GM18951 (cell line): ENCODE results near the gene PRKCH.

Experiments used
- POLR2A ChIP-seq: IDR thresholded peaks from 4 replicates; pipeline ENCODE4 v1.6.1; 2011; ENCODE audit warnings: mild to moderate bottlenecking; ENCODE audit not compliant: insufficient read length, insufficient read depth; ENCODE audit errors: extremely low read depth
- in situ Hi-C: fragments of 300-500 bp; cut with MboI; formaldehyde crosslinking; loops from one replicate; pipeline ENCODE4 v1.12.0; 2022; ENCODE audit warnings: low sequenced_read_pairs, mixed read lengths, inconsistent platforms; ENCODE audit not compliant: unreplicated experiment

PRKCH gene

DNA sequence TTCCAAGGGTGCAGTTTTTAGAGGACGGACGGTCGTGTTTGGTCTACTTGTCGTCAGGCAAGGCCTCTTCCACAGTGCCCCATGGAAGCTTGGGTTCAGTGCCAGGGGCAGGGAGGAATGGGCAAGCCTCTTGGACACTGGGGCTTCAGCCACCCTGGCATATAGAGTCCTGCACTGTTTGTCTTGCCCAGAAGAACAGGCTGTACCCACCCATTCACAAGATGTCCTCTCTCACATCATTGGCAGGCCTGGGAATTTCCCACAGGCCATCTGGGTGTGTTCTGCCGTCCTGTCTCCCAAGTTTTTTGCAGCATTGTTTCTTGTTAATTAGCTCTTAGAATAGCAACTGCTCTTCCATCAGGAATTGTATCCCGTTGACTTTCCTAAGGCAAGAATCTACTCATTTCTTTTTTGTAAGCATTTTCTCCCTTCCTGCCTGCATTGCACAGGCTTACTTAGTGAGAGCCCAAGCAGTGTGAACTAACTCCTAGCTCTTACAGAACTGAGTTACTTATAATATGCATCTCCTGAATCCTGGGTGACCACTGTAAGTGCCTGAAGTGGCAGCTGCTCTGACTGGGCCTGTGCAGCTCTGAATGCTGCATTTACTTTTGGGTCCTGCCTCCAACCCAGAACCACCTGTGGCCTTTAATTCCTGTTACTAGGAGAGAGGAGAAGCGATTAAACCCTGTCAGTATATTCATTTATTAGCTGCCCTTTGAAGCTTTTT is 224.5 kb downstream of the PRKCH start:
- in situ Hi-C loops = no loop called here

DNA sequence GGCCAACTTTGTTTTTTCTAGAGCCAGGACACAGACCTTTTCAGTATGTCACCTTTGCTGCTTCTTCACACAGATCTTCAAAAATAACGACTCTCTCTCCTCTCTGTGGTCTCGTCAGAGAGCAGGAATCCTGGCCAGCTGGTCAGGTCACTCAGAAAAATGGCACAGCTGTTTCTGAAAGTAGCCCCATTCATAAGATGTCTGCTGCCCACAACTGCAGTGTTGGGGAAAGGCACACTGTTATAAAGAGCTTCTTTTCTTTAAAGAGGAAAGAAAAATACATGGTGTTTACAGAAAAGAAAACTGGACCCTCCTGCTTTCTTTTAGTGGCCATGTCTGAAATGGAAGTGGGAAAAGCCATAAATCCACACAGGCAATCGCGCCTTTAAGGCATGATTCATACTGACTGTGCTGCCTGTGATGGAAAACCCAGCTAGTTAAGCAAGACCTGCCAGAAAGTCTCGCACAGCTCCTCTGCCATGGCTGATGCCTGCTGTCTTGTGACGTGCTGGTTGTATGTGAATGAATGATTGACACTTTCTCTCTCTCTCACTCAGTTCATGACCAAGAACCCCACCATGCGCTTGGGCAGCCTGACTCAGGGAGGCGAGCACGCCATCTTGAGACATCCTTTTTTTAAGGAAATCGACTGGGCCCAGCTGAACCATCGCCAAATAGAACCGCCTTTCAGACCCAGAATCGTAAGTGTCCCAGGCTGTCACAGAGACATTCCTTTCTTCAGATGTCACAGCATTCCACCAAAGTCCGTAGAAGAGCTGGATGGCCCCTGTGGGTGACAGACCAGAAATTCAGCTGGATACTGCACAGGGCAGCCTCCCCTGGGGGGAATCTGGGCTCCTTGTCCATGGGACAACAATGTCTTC is 226.0 kb downstream of the PRKCH start:
- in situ Hi-C loops = no loop called here
- no peak for TF ChIP-seq POLR2A

More for the DNA sequence above, 224.5 kb downstream of the PRKCH start:
- TF ChIP-seq POLR2A = no peak

DNA sequence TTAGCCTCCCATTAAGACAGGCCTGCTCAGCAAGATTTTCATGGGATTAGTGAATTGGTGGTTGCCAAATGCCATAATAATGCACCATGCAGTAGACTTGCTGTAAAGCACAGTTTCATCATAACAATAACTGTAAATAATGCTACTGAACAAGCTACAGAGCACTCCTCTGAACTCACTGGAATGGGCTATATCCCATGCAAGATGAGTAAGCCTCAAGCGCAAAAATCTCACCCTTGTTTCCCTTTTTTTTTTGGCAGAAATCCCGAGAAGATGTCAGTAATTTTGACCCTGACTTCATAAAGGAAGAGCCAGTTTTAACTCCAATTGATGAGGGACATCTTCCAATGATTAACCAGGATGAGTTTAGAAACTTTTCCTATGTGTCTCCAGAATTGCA is 228.0 kb downstream of the PRKCH start:
- TF ChIP-seq POLR2A = no peak
- in situ Hi-C loops = no loop called here

DNA sequence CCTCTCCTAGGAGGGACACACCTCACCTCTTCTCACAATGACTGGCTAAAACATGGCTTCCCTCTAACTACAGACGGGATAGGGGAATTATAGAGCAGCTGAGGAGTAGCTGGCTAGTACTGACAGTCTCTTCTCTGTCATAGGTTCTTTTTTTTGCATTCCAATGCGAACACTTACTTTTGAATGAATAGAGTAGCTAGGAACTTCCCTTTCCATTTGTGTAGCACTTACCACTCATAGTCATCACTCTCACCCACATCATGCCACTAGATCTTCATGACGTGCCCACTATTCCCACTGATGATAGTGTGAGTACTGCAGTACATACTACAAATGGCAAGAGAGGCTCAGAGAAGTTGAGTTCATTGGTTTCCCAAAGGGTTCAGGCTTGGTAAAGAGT is 230.0 kb downstream of the PRKCH start:
- TF ChIP-seq POLR2A = no peak
- in situ Hi-C loops = no loop called here

DNA sequence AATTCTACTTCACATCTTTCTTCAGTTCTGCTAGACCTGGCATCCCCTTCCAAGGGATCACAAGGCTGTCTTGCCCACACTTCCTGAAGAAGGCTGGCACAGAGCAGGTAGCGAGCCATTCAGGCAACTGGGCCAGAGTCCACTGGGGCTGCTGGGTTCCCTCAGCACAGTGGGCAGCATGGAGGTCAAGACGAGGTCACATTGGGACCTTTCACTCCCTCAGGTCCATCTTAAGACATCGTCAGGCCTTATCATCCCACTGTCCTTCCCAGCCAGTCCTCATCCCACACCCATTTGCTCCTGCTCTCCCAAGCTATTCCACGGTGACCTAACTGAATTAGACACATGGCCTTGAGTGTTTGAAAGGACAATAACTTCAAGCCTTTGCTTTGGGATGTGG is 230.9 kb downstream of the PRKCH start:
- TF ChIP-seq POLR2A = no peak
- in situ Hi-C loops = no loop called here

DNA sequence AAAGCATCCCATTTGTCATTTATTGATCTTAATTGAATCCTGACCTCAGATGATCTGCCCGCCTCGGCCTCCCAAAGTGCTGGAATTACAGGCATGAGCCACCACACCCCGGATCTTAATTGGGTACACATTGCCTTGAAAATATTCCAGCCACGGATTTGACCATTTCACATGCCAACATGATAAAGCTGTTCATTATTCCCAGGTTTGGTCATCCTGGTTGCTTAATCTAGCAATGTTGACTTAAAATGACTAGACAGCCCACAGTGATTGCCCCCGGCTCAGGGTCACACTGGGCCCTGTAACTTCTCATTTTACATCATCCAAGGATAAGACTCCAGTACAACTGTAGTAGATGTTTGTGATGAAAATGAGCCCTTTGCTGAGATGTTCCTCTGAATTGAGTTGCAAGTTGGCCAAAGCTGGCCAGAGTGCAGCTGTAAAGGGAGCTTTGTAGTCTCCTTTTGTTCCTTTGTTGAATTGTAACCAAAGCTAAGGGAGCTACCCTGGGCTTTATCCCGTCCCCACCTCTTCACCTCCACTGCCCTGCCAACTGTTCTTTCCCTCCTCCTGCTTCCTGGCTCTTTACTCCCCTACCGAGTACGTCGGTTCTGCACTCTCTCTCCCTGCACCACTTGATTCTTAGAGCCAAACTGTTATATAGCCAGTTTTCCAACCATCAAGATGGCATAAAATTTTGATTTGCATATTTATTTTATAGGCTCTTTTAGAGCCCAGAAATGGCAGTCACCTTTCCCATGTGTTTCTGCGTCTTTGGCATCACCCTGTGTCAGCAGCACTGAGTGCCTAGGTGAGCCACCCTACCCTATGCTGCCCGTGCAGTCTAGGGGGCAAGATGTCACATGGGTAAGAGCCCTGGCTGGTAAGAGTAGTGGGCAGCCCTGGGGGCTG is 232.6 kb downstream of the PRKCH start:
- TF ChIP-seq POLR2A = no peak
- in situ Hi-C loops = no loop called here

DNA sequence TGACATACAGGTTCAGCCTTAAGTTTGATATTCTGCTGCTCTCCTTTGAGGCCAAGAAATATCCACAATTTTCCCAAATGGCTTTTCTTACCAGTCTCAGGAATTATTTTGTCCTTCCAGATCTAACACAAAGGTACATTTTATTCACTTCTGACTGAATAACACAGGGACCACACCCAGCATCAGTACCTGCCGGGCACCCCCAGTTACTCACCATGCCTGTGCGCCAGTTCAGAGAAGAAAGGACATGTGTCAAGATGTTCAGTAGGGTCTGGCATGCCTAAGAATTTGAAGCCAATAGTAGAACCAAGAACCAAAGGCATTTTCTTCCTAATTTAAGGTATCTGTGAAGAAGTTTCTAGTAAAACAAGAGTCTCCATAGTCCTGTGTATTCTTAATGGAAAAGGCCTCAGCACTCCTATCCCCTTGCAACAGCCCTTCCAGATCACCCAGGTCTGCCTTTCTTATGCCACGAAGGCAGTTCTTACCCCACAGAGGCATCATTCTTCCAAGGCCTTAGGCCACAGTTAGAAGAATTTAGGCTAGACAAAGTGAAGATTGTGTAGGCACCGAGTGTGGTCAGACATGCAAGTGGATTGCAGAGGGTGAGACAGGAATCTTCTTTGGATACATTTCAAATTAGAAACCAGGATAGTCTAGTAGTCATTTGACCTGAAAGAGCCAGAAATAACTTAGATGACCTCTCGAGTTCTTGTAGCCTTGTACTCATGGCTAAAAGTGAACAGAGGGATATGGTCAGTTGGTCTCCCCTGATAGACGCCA is 233.9 kb downstream of the PRKCH start:
- TF ChIP-seq POLR2A = no peak
- in situ Hi-C loops = no loop called here

DNA sequence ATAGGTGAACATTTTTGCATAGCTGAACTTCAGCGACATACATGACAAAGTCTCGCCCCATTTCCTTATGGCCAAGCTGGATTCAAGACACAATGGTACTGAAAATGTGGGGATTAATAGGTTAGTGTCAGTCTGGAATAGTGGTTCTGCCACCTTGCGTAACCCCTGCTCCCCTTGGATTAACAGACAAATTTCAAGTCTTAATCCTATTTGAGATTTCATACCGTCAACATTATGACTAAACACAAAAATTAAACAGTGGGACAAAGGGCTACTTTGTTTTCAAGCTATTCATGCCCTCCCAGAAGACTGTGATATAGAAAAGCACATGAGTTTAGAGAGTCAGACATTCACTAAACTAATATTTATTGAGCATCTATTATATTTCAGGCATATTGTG is 235.1 kb downstream of the PRKCH start:
- TF ChIP-seq POLR2A = no peak
- in situ Hi-C loops = no loop called here

DNA sequence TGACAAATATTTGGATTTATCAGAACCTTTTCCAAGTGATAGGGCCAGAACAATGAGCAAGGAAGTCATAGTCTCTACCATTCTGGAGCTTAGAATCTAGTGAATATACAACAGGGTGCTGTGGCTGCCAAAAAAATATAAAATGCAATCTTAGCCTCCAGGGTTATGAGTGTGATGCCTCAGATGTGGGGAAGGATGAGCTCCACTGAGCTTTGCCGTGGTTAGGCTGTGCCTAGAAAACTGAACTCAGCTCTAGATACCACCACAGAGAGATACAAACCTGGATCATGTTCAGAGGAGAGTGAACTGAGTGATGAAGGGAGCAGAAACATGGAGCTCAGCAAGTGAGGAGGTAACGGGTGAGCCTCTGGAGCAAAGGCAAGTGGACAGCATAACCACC is 235.9 kb downstream of the PRKCH start:
- no peak for TF ChIP-seq POLR2A
- in situ Hi-C loops = no loop called here

DNA sequence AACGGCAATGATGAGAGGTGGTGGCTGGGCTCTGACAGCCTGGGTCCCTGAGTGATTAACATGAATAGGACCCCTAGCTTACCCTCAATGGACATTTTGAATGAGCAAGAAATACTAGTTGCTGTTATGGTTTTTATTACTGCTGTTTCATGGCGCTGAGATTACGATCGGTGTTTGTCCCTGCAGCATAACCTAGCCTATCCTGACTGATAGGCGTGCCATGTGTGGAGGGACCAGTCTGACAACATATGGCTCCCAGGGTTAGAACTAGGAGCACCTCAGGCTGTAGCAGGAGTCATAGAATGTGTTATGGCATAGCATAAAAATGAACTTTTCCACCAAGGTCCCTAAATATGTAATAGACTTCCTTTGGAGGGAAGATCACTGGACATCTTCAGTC is 236.5 kb downstream of the PRKCH start:
- in situ Hi-C loops = no loop called here

DNA sequence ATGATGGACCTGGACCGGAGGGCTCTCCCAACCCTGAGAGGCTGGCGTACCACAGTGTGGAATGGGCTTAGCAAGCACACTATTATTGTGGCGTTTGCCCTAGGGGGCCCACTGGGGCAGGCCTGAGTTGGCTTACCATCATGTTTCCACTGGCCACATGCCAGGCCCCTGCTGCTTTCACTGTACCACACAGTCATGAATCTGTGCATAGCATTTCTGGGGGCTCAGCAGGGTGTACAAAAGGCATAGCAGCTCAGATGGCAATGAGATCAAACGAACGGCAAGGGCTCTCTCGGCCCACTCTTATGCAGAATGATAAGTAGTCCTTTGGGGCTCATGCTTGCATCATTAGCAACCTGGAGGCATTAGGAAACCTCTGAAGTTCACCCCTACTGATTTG is 236.9 kb downstream of the PRKCH start:
- in situ Hi-C loops = no loop called here
- TF ChIP-seq POLR2A = no peak

More for the DNA sequence above, 236.5 kb downstream of the PRKCH start:
- TF ChIP-seq POLR2A = no peak

DNA sequence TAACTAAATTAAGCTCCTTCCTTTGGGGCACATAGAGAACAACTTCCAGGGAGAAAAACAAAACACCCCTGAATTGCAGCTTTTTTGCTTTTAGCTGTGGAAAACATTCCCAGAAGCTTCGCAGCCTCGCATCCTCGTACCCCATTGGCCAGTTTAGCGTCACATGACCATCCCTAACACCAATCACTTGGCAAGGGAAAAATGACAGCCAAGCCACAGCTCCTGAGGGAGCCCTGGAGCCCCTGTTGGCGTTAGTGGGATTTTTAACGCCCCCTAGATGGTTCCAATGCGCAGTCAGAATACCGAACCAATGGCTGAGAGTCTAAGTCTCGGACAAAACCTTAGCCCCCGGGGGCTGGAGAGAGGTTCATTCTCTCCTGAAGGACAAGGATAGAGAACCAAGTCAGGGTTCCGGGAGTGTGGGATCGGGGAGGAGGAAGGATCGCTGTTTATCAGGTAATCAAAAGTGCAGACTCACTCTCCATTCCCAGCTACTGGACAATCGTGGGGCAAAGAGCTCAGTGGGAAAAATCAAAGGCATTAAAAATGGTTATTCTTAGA is 238.3 kb downstream of the PRKCH start:
- in situ Hi-C loops = no loop called here
- TF ChIP-seq POLR2A = no peak
